Measurements from ENCODE around the gene PDXK. TPM values are rescaled to one million over a fixed set of nuclear protein-coding genes. Genes with fewer than 3 reads are reported as not detected.

Gene PDXK
- total RNA-seq, 2 donors from 2014 or later: 155 to 188 TPM

DNA sequence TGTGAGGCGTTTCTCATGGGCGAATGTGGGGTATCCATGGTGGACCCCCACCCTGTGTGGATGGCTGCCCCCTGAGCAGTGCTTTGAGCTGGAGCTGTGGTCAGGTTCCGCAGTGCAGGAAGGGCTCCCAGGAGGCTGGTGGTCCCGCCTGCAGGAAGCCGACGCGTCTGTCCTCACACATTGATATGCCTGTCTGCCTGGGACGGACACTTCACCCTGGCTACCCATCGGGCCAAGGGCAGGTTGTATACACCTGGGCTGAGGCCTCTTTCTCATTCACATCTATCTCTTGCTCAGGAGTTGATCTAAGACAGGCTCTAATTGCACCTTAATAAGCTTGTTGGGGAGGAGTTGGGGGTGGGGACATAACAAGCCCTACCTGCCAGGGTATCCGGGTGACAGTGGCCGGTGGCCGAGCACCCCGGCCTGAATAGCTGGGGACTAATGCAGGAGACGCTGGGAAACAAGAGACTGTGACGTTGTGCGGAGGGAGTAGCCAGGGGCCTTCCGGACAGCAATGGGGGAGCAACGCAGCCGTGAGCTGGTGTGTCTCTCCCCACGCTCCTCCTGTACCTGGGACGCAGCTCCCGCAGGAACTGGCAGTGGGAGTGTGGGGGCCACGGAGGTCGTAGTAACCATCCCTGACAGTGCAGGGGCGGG is 21.7 kb downstream of the PDXK start:
- no peaks in the 10 kb centered on the region for H3K9me3 ChIP-seq
- no peaks in the 10 kb centered on the region for H3K27me3 ChIP-seq
- no peak overlapping the region for H3K9ac ChIP-seq (ENCODE audit: low read depth in 2 of 2, low read length in 2 of 2)
- DNase-seq: no peak
- TF ChIP-seq, protein P1, sequence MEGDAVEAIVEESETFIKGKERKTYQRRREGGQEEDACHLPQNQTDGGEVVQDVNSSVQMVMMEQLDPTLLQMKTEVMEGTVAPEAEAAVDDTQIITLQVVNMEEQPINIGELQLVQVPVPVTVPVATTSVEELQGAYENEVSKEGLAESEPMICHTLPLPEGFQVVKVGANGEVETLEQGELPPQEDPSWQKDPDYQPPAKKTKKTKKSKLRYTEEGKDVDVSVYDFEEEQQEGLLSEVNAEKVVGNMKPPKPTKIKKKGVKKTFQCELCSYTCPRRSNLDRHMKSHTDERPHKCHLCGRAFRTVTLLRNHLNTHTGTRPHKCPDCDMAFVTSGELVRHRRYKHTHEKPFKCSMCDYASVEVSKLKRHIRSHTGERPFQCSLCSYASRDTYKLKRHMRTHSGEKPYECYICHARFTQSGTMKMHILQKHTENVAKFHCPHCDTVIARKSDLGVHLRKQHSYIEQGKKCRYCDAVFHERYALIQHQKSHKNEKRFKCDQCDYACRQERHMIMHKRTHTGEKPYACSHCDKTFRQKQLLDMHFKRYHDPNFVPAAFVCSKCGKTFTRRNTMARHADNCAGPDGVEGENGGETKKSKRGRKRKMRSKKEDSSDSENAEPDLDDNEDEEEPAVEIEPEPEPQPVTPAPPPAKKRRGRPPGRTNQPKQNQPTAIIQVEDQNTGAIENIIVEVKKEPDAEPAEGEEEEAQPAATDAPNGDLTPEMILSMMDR (IDR thresholded peaks at IDR 0.05): no peak
- no peaks in the 10 kb centered on the region for H3K4me1 ChIP-seq
- intact Hi-C loops (cut with DNase I): no loop called here
- no peaks in the 10 kb centered on the region for H3K36me3 ChIP-seq
- H3K4me3 ChIP-seq: no peak overlapping the region
- H3K27ac ChIP-seq: no peak overlapping the region

DNA sequence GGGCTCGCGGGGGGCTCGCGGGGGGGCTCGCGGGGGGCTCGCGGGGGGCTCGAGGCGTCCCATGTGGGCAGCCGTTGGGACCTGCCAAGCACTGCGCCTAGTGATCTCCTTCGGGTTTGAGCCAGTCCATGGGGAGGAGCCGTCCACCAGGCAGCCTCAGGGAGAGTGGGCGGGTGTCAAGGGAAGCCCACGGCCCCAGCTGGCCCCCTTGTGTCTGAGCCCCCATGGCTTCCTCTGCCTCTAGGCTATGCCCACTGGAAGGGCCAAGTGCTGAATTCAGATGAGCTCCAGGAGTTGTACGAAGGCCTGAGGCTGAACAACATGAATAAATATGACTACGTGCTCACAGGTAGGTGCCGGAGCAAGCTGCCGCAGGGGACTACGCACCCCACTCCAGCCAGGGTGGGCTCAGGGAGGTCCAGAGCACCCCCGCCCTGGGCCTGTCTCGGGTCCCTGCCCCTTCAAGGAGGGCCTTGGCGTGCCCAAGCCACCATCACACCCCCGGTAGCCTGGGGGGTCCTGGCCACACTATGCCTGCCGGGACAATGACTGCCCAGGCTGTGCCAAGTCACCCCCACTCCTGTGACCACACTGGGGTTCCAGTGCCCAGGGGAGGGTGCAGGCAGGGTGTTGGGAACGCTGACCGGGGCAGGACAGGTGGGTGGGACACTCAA is 22.6 kb downstream of the PDXK start:
- Histone ChIP-seq H3K9ac (ENCODE audit: low read depth in 2 of 2, low read length in 2 of 2) (no peak overlapping the region), H3K4me3 (no peak overlapping the region), H3K36me3 (no peaks in the 10 kb centered on the region), H3K27me3 (no peaks in the 10 kb centered on the region), H3K4me1 (no peaks in the 10 kb centered on the region), H3K27ac (no peak overlapping the region), H3K9me3 (no peaks in the 10 kb centered on the region)
- no peak for DNase-seq
- intact Hi-C loops (cut with DNase I): no loop called here
- TF ChIP-seq, protein P1 (IDR thresholded peaks at IDR 0.05): no peak

DNA sequence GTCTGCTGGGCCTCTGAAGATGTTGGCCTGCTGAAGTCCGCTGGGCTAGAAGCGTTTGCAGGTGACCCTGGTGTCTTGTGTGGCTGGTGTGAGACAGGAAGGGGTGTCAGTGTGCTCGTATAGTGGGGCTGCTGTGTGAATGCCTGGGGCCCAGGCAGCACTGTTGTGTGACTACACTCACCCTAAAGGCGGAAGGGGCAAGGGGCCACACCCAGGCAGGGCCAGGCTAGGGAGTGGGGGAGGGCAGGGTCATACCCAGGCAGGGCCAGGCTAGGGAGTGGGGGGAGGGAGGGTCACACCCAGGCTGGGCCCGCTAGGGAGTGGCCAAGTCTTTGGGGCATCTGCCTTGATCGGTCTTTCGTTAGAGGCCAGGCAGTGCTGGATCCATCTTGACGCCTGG is 25.0 kb downstream of the PDXK start:
- TF ChIP-seq, protein P1 (IDR thresholded peaks at IDR 0.05): no peak
- Histone ChIP-seq H3K9me3 (no peaks in the 10 kb centered on the region), H3K4me1 (no peaks in the 10 kb centered on the region), H3K27me3 (no peaks in the 10 kb centered on the region), H3K27ac (no peak overlapping the region), H3K9ac (ENCODE audit: low read depth in 2 of 2, low read length in 2 of 2) (no peak overlapping the region), H3K4me3 (no peak overlapping the region), H3K36me3 (no peaks in the 10 kb centered on the region)
- DNase-seq: no peak
- intact Hi-C loops (cut with DNase I): no loop called here

DNA sequence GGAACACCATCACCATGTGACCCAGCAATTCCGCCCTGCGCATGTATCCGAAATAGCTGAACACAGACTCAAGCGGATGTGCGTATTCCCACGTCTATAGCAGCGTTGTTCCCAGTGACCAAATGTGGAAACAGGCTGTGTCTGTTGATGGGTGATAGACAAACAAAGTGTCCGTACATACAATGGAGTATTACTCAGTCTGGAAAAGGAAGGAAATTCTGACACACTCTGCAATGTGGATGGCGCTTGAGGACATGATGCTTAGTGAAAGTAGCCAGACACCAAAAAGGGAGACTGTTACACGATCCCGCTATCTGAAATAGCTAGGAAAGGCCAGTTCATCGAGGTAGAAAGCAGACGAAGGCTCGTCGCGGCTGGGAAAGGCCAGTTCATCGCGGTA is 25.8 kb downstream of the PDXK start:
- Histone ChIP-seq H3K36me3 (no peaks in the 10 kb centered on the region), H3K27ac (no peak overlapping the region), H3K27me3 (no peaks in the 10 kb centered on the region), H3K4me1 (no peaks in the 10 kb centered on the region), H3K9ac (ENCODE audit: low read depth in 2 of 2, low read length in 2 of 2) (no peak overlapping the region), H3K4me3 (no peak overlapping the region), H3K9me3 (no peaks in the 10 kb centered on the region)
- intact Hi-C loops (cut with DNase I): no loop called here
- TF ChIP-seq, protein P1 (IDR thresholded peaks at IDR 0.05): no peak
- no peak for DNase-seq

DNA sequence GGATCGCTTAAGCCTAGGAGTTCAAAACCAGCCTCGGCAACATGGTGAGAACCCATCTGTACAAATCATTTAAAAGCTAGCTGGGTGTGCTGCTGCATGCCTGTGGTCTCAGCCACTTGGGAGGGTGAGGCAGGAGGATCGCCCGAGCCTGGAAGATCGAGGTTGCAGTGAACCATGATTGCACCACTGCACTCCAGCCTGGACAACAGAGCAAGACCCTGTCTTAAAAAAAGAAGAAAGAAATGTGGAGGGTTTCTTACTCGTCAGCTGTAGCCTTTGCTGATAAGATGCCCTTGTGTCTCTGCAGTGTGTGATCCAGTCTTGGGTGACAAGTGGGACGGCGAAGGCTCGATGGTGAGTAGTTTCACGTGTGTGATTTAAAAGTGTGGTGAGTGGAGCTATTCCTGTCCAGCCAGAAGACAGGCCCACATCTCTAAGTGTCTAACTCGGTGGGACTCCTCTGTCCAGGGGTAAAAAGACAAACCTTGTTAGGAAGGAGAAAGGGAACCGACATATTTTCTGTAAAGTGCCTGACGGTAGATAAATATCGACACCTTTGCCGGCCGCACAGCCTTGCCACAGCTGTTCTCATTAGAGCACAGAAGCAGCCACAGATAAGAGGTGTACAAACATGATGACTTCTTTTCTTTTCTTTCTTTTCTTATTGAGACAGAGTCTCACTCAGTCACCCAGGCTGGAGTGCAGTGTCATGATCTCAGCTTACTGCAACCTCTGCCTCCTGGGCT is 27.0 kb downstream of the PDXK start:
- Histone ChIP-seq H3K4me3 (no peak overlapping the region), H3K36me3 (no peaks in the 10 kb centered on the region), H3K27me3 (no peaks in the 10 kb centered on the region), H3K27ac (no peak overlapping the region), H3K9me3 (no peaks in the 10 kb centered on the region), H3K9ac (ENCODE audit: low read depth in 2 of 2, low read length in 2 of 2) (no peak overlapping the region), H3K4me1 (no peaks in the 10 kb centered on the region)
- intact Hi-C loops (cut with DNase I): no loop called here
- no peak for DNase-seq
- TF ChIP-seq, protein P1 (IDR thresholded peaks at IDR 0.05): no peak

Data from colonic mucosa (tissue), 4 donors.